GM06990 (cell line): ENCODE data around the gene NRN1L.
"Not testable (repeated sequence)": the region's sequence is repeated elsewhere in the genome, so short reads cannot be mapped to it uniquely, and the experiment has no call there.

Source experiments
- DNase-seq: peaks from one replicate; pipeline ENCODE4 v3.0.0-alpha.2; 2011; ENCODE audit not compliant: insufficient read length; ENCODE audit errors: extremely low read depth
- H3K27me3 ChIP-seq: replicated peaks from 2 replicates; pipeline ENCODE4 v1.6.0; 2011; ENCODE audit warnings: low read length; ENCODE audit not compliant: control insufficient read depth, insufficient read depth
- H3K36me3 ChIP-seq: 2 replicates; pipeline ENCODE4 v1.5.1; 2011; ENCODE audit warnings: low read length; ENCODE audit not compliant: control insufficient read depth, insufficient read depth
- H3K4me3 ChIP-seq: replicated peaks from 2 replicates; pipeline ENCODE4 v1.5.1; 2011; ENCODE audit warnings: low read depth, mild to moderate bottlenecking, control low read depth, low read length
- TF ChIP-seq, protein P1 (sequence below): IDR thresholded peaks from 2 replicates; pipeline ENCODE4 v1.5.1; 2011; ENCODE audit warnings: low read length, control low read depth, mild to moderate bottlenecking, inconsistent platforms; ENCODE audit not compliant: insufficient read depth, poor library complexity, severe bottlenecking

Gene NRN1L

DNA sequence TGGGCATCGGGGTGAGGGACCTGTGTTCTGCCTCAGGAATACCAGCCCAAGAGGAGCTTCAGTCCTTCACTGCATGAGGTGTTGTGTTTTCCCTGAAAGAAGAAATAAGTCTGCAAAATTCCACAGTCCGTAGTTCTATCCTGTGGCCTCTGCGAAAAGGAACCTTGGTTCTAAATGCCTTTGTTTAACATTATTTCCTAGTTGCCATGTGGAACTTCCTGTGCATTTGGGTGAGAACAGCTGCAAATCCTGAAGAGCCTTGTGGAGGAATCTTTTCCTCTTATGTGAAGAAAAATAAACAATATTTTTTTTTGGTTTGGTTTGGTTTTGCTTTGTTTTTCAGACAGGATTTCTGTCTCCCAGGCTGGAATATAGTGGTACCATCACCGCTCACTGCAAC lies 18.1 kb downstream of the NRN1L start:
- Histone ChIP-seq H3K4me3 (no peak overlapping the region), H3K27me3 (no peaks in the 10 kb centered on the region), H3K36me3 (no peaks in the 10 kb centered on the region)
- DNase-seq, result no peak
- TF ChIP-seq, protein P1, sequence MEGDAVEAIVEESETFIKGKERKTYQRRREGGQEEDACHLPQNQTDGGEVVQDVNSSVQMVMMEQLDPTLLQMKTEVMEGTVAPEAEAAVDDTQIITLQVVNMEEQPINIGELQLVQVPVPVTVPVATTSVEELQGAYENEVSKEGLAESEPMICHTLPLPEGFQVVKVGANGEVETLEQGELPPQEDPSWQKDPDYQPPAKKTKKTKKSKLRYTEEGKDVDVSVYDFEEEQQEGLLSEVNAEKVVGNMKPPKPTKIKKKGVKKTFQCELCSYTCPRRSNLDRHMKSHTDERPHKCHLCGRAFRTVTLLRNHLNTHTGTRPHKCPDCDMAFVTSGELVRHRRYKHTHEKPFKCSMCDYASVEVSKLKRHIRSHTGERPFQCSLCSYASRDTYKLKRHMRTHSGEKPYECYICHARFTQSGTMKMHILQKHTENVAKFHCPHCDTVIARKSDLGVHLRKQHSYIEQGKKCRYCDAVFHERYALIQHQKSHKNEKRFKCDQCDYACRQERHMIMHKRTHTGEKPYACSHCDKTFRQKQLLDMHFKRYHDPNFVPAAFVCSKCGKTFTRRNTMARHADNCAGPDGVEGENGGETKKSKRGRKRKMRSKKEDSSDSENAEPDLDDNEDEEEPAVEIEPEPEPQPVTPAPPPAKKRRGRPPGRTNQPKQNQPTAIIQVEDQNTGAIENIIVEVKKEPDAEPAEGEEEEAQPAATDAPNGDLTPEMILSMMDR, result no peak

DNA sequence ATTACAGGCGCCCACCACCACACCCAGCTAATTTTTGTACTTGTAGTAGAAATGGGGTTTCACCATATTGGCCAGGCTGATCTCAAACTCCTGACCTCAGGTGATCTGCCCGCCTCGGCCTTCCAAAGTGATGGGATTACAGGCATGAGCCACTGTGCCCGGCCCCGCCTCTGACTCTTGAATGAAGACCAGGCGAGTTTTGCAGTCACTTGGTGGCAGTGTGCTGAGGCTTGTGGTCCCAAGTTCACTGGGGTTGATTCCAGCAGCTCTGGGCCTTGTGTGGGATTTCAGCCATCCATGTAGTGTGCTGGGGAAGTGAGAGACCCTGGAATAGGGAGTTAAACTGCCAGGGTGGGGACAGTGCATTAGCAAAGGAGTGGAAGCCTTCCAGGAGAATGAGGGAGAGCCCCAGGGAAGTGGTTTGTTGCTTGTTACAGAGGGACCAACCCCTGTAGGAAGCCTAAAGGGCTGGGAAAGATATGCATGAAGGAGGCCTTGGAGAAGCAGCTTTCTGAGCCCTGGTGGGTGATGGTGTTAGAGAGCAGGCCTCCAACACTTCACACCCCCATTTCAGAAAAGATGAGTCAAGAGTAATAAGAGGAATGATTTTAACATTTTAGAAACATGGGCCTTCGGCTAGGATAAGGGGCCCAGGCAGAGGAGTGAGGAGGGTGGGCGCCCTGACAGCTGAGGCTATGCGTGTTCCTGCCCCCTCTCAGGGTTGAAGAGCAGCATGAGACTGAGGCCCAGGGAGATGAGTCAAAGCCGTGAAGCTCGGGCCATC lies 22.9 kb downstream of the NRN1L start:
- H3K36me3 ChIP-seq, result peaks cover 9% of the 10 kb centered on the region
- DNase-seq, result no peak
- H3K4me3 ChIP-seq, result no peak overlapping the region
- H3K27me3 ChIP-seq, result no peaks in the 10 kb centered on the region
- TF ChIP-seq, protein P1, result no peak

DNA sequence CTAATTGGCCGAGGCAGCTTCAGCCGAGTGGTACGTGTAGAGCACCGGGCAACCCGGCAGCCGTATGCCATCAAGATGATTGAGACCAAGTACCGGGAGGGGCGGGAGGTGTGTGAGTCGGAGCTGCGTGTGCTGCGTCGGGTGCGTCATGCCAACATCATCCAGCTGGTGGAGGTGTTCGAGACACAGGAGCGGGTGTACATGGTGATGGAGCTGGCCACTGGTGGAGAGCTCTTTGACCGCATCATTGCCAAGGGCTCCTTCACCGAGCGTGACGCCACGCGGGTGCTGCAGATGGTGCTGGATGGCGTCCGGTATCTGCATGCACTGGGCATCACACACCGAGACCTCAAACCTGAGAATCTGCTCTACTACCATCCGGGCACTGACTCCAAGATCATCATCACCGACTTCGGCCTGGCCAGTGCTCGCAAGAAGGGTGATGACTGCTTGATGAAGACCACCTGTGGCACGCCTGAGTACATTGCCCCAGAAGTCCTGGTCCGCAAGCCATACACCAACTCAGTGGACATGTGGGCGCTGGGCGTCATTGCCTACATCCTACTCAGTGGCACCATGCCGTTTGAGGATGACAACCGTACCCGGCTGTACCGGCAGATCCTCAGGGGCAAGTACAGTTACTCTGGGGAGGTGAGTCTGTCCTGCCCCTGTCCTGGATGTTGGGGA lies 24.5 kb downstream of the NRN1L start:
- Histone ChIP-seq H3K36me3 (peaks cover 9% of the 10 kb centered on the region), H3K27me3 (no peaks in the 10 kb centered on the region), H3K4me3 (no peak overlapping the region)
- no peak for DNase-seq
- TF ChIP-seq, protein P1, result no peak

DNA sequence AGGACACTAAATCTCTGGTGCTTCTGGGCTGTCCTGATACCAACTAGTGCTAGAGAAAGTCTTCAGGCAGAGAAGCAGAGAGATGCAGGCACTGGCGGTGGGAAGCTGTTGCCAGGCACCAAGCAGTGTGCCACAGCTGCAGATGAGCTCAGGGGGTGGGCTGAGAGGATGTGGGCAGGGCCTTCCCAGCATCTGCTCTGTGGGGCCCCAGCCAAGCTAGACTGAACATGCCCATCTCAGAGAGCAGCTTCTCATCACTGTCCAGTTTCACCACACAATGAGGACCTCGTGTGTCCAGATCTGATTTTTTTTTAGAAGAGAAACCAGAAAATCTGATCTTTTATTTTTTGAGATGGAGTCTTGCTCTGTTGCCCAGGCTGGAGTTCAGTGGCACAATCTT lies 25.5 kb downstream of the NRN1L start:
- Histone ChIP-seq H3K27me3 (no peaks in the 10 kb centered on the region), H3K36me3 (peaks cover 13% of the 10 kb centered on the region), H3K4me3 (no peak overlapping the region)
- no peak for DNase-seq
- TF ChIP-seq, protein P1, result no peak

DNA sequence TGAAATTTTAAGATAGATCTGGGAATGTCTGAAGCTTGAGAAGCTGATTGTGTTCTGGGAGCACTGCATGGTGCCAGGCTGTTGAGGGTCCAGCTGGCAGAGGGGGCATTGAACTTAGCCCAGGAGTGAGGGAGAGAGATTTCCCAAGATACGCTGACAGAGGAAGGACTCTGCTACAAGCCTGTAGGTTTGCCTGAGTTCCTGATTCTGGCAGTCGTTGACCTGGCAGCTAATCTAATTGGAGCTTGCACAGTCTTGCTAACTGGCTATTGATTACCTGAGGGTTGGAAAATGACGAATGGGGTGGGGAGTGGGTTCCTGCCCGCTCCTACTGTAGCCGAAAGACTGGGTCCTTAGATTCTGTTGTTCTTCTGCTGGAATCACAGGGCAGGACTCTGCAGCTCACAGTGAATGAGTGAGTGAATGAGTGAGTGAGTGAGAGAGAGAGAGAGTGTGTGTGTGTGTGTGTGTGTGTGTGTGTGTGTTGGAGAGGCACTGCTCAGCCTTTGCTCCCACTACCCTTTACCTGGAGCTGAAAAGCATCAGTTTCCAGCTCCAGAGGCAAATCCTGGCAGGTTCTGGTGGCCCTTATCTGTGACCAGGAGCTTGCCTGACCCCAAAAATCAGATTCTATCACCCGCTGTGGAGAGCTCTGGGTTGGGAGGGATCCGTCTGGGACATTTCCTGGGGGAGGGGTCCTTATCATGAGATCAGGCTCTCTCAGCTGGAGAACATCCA lies 30.2 kb downstream of the NRN1L start:
- Histone ChIP-seq H3K36me3 (peaks cover 19% of the 10 kb centered on the region), H3K27me3 (no peaks in the 10 kb centered on the region), H3K4me3 (no peak overlapping the region)
- no peak for DNase-seq
- TF ChIP-seq, protein P1, result no peak

DNA sequence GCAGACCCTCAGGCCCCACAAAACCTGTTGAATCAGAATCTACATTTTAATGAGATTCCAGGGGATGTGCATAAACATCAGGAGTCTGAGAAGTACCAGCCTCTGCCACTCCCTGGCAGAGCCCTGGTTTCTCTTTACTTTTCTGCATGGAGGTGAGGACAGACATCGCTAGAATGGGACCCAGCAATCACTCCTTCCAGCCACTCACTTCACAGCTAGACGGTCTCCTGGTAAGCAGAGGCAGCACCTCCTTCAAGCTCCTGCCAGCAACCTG lies 30.7 kb downstream of the NRN1L start:
- H3K36me3 ChIP-seq, result peaks cover 19% of the 10 kb centered on the region
- H3K27me3 ChIP-seq, H3K4me3 ChIP-seq, DNase-seq: not testable (repeated sequence)
